Mesenteric fat pad (tissue), 1 donor: ENCODE results near the gene SAP25. TPM values are rescaled to one million over a fixed set of nuclear protein-coding genes. Genes with fewer than 3 reads are reported as not detected.

Experiments
- DNase-seq: peaks from one replicate; pipeline ENCODE4 v3.0.0-alpha.2; 2020; ENCODE audit warnings: low spot score
- total RNA-seq: library from RNA; stranded (reverse); fragmentation: NEBNext Ultra II Directional; extraction: Animal tissue kit (Norgen Biotek cat#: 25700); gene quantifications from one replicate; pipeline ENCODE4 v1.2.1, GENCODE V29; 2021
- donor health status: DM: yes; HTN: yes; CAD: no.

The SAP25 gene
- total RNA-seq, 1 donor from 2014 or later = 2.3 TPM

GRCh38 chr7:100598425-100598824, 24.7 kb upstream of the SAP25 start:
- no peak for DNase-seq

GRCh38 chr7:100595188-100595587, 21.5 kb upstream of the SAP25 start:
- no peak for DNase-seq

- DNase-seq = no peak
Observed at GRCh38 chr7:100591596-100591995, 17.9 kb upstream of the SAP25 start.

GRCh38 chr7:100590077-100590737, 16.5 kb upstream of the SAP25 start:
- DNase-seq = no peak

GRCh38 chr7:100589341-100589947, 15.7 kb upstream of the SAP25 start:
- DNase-seq = no peak

GRCh38 chr7:100588438-100588837, 14.7 kb upstream of the SAP25 start:
- DNase-seq = no peak

GRCh38 chr7:100586266-100587025, 12.7 kb upstream of the SAP25 start, which contains the start of gene FBXO24:
TSS of gene FBXO24 (plus strand) at chr7:100586328. CDS start at chr7:100586626, 298 bp downstream.
- peak; percentile 99 for DNase-seq

- DNase-seq = no peak
Observed at GRCh38 chr7:100585511-100586265, 12.0 kb upstream of the SAP25 start, which contains the start of gene LRCH4. TSS of gene LRCH4 (minus strand) at chr7:100586129. CDS start at chr7:100586100, 29 bp downstream.

GRCh38 chr7:100584683-100585510, 11.2 kb upstream of the SAP25 start:
- DNase-seq = no peak

GRCh38 chr7:100584054-100584682, 10.5 kb upstream of the SAP25 start:
- no peak for DNase-seq

- no peak for DNase-seq
Observed at GRCh38 chr7:100583132-100584053, 9.7 kb upstream of the SAP25 start.

GRCh38 chr7:100582650-100583049, 8.9 kb upstream of the SAP25 start:
- DNase-seq = no peak

- no peak for DNase-seq
Observed at GRCh38 chr7:100582041-100582579, 8.4 kb upstream of the SAP25 start.

GRCh38 chr7:100580466-100581283, 7.0 kb upstream of the SAP25 start:
- DNase-seq = no peak

GRCh38 chr7:100578246-100579183, 4.8 kb upstream of the SAP25 start:
- DNase-seq = no peak

- no peak for DNase-seq
Observed at GRCh38 chr7:100577507-100577906, 3.8 kb upstream of the SAP25 start.

- no peak for DNase-seq
Observed at GRCh38 chr7:100577103-100577502, 3.4 kb upstream of the SAP25 start.
